Left ventricle myocardium superior (tissue), 1 donor: ENCODE measurements around the gene POLE3. TPM values are rescaled to one million over a fixed set of nuclear protein-coding genes. Genes with fewer than 3 reads are reported as not detected.
A peak's percentile ranks its signal among the peaks of the same experiment; 100 is the strongest.
"Not testable (repeated sequence)": the region's sequence is repeated elsewhere in the genome, so short reads cannot be mapped to it uniquely, and the experiment has no call there.

Experiments
- ATAC-seq: fragments of 200-7000 bp; cut with Tn5 transposase; one replicate; pipeline ENCODE4 v1.9.1; 2020; ENCODE audit warnings: mild to moderate bottlenecking, moderate library complexity
- DNase-seq: peaks from one replicate; pipeline ENCODE4 v3.0.0-alpha.2; 2020
- intact Hi-C: fragments of 100-400 bp; cut with micrococcal nuclease; formaldehyde crosslinking; loops from one replicate; pipeline ENCODE4 v1.11.0; 2022
- total RNA-seq: library from RNA; stranded (reverse); fragmentation: NEBNext Ultra II Directional; extraction: Animal tissue kit (Norgen Biotek cat#: 25700); gene quantifications from one replicate; pipeline ENCODE4 v1.2.1, GENCODE V29; 2021
- donor health status: DM: no; HTN: yes; CAD: no; lungs with severe emphysema.

The POLE3 gene
- total RNA-seq, 1 donor from 2014 or later: 25.1 TPM

GRCh38 chr9:113409481-113409880 is 994 bp downstream of the POLE3 start:
- intact Hi-C loops: no loop called here
- DNase-seq (no peak), ATAC-seq (no peak)

GRCh38 chr9:113406873-113407511 is 3.5 kb downstream of the POLE3 start:
- peak; percentile 67 for DNase-seq
- ATAC-seq, intact Hi-C loops: not testable (repeated sequence)

GRCh38 chr9:113406353-113406752 is 4.1 kb downstream of the POLE3 start:
- DNase-seq, intact Hi-C loops, ATAC-seq: not testable (repeated sequence)

GRCh38 chr9:113403646-113404045 is 6.8 kb downstream of the POLE3 start:
- intact Hi-C loops: no loop called here
- ATAC-seq (no peak), DNase-seq (no peak)

- ATAC-seq (peak; percentile 99), DNase-seq (peak; percentile 100)
- intact Hi-C loops: no loop called here
These were observed 9.3 kb downstream of the POLE3 start, which contains the start of gene ALAD for GRCh38 chr9:113401027-113401792. TSS of gene ALAD (minus strand) at chr9:113401284. CDS start at chr9:113393559, 7,725 bp downstream.

- intact Hi-C loops: no loop called here
- DNase-seq (peak; percentile 49), ATAC-seq (no peak)
These were observed 10.8 kb downstream of the POLE3 start for GRCh38 chr9:113399646-113400200.

GRCh38 chr9:113398796-113399195 is 11.7 kb downstream of the POLE3 start:
- ATAC-seq (no peak), DNase-seq (no peak)
- intact Hi-C loops: no loop called here

- DNase-seq (no peak), ATAC-seq (no peak)
- intact Hi-C loops: no loop called here
These were observed 13.3 kb downstream of the POLE3 start for GRCh38 chr9:113397203-113397631.

GRCh38 chr9:113395000-113395861 is 15.2 kb downstream of the POLE3 start:
- intact Hi-C loops: no loop called here
- no peak for DNase-seq
- ATAC-seq: no peak

- ATAC-seq: no peak
- intact Hi-C loops: no loop called here
- DNase-seq: no peak
These were observed 17.2 kb downstream of the POLE3 start for GRCh38 chr9:113393281-113393680.

GRCh38 chr9:113391917-113392316 is 18.6 kb downstream of the POLE3 start:
- intact Hi-C loops: no loop called here
- no peak for ATAC-seq
- no peak for DNase-seq

GRCh38 chr9:113390192-113390960 is 20.1 kb downstream of the POLE3 start:
- no peak for DNase-seq
- no peak for ATAC-seq
- intact Hi-C loops: no loop called here

- intact Hi-C loops: no loop called here
- ATAC-seq: no peak
These were observed 21.0 kb downstream of the POLE3 start for GRCh38 chr9:113389451-113389850.

GRCh38 chr9:113388833-113389232 is 21.6 kb downstream of the POLE3 start:
- intact Hi-C loops: no loop called here
- DNase-seq (no peak), ATAC-seq (no peak)

More at GRCh38 chr9:113389451-113389850, 21.0 kb downstream of the POLE3 start:
- no peak for DNase-seq

GRCh38 chr9:113387560-113388230 is 22.8 kb downstream of the POLE3 start:
- no peak for ATAC-seq
- DNase-seq: no peak
- intact Hi-C loops: no loop called here

- ATAC-seq (no peak), DNase-seq (no peak)
These were observed 23.7 kb downstream of the POLE3 start for GRCh38 chr9:113386571-113387393.

GRCh38 chr9:113381909-113382411 is 28.5 kb downstream of the POLE3 start:
- ATAC-seq: no peak
- intact Hi-C loops: no loop called here
- no peak for DNase-seq

More at GRCh38 chr9:113386571-113387393, 23.7 kb downstream of the POLE3 start:
- intact Hi-C loops: no loop called here
